HK-2 (cell line): ENCODE results near the gene ACVR1.
"Not testable (repeated sequence)": the region's sequence is repeated elsewhere in the genome, so short reads cannot be mapped to it uniquely, and the experiment has no call there.

Experiments
- DNase-seq: peaks from one replicate; pipeline ENCODE4 v3.0.0-alpha.2; 2018; ENCODE audit not compliant: unreplicated experiment

Gene ACVR1

DNA sequence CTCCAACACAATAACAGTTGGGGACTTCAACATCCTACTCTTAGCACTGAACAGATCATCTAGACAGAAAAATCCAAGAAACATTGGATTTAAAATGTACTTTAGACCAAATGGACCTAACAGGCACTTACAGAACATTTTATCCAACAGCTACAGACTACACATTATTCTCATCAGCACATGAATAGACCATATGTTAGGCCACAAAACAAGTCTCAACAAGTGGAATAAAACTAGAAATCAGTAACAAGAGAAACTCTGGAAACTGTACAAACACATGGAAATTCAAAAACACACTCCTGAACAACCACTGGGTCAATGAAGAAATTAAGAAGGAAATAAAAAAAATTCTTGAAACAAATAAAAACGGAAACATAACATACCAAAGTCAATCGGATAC lies 117.5 kb downstream of the ACVR1 start:
- DNase-seq = no peak

DNA sequence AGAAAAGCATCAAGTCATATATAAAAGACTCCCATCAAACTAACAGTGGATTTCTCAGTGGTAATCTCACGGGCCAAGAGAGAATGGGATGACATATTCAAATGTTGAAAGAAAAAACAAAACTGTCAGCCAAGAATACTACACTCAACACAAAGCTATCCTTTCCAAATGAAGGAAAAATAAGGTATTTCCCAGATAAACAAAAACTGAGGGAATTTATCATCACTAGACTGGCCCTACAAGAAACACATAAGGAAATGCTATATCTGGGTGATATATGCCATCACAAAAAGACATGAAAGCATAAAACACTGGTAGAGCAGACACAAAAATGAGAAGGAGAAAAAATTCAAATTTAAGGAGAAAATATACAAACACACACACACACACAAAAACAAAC lies 118.6 kb downstream of the ACVR1 start:
- DNase-seq = no peak

DNA sequence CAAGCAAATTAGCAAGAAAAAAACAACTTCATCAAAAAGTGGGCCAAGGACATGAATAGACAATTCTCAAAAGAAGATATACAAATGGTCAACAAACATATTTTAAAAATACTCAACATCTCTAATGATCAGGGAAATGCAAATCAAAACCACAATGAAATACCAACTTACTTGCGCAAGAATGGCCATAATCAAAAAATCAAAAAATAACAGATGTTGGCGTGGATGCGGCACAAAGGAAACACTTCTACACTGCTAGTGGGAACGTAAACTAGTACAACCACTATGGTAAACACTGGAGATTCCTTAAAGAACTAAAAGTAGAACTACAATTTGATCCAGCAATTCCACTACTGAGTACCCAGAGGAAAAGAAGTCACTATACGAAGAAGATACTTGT lies 119.7 kb downstream of the ACVR1 start:
- DNase-seq = not testable (repeated sequence)

DNA sequence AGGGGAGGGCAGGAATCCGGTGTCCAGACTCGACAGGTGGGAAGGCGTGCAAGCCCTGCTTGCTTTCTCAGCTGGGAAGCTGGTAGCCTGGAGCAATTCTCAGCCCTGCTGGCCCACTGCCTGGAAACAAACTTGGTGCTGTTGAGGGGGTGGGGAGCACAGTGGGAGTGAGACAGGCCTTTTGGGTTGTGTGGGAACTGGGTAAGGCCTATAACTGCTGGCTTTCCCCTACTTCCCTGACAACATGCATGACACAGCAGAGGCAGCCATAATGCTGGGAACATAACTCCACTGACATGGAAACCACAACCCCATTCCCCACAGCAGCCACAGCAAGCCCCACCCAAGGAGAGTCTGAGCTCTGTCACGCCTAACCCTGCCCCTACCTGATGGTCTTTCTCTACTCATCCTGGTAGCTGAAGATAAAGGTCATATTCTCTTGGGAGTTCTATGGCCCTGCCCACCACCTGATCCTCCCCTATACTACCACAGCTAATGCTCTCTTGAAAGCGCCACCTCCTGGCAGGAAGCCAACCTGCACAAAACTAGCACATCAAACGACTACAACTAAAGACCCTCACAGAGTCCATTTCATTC lies 124.6 kb downstream of the ACVR1 start:
- DNase-seq = peak; percentile 5

DNA sequence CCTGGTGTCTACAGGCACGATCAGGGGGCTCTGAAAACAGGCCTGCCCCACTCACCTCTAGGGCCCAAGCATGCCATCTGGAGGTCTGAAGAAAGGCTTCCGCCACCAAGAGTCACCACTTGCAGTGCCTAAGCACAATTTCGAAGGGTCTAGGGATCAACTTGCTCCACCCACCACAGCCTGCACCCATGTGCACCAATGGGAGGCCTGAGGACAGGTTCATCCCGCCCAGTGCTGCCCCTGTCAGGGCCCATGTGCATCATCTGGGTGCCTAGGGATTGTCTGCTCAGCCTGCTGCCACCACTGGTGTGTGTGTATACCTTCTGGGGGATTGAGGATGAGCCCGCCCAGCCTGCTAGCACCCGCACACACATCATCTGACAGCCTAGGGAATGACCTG lies 126.4 kb downstream of the ACVR1 start:
- no peak for DNase-seq

DNA sequence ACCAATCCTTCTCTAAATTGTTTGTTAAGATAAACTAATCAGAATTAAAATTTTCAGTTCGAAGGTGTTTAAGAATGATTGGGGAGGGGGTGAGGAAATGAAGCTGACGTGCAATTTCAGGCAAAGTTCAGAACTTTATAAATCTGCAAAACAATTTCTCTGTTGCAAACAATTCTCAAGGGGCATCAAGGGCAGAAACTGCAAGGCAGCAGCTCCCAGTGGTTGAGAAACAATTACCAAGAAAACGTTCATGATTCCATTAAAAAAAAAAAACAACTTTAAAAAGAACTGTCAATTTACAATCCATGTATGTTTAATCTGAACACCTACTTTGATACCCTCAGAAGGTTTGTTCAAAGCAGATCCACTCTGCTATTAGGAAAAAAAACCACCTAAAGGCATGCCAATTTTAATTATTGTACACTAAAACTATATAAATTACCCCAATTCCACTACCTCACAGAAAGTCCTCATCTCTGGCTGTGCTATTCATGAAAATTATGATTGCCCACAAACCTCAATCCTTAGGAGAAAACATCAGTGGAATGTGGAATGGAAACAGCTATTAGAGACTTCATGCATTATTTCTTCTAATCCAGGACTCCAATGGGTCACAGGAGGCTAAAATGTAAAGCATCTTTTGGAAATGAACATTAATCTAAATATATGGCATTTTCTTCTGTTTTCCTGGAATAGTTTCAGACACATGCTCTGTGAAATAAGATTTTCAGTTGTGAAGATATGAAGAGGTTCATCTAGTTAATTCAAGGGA lies 127.6 kb downstream of the ACVR1 start:
- DNase-seq = no peak

DNA sequence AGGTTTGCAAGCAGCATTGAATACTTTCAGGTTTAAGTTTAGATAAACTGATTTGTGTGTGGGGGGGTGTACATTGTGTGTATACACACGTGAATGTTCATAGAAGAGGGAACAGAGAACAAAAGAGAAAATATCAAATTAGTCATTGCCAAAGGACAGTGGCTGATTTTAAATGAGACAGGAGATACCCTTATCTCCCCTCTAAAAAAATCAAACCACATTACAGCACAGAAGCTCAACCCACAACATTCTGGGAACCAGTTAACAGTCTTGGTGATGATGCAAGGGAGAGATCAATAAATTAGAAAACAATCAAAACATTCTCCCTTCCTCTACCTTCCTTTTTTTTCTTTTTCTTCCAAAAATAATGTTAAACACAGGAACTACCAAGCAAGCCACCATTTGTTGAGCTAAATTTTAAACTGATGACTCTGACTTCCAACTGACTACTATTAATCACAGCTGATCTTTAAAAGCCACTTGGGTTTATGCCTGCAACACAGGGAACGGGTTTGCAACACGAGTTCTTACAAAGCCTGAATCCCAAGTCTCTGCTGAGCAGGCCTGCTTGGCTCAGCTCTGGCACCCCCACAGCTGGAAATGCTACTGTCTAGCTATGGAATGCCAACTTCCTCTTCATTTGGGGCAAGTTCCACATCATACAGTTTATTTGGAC lies 128.3 kb downstream of the ACVR1 start:
- DNase-seq = peak; percentile 17

DNA sequence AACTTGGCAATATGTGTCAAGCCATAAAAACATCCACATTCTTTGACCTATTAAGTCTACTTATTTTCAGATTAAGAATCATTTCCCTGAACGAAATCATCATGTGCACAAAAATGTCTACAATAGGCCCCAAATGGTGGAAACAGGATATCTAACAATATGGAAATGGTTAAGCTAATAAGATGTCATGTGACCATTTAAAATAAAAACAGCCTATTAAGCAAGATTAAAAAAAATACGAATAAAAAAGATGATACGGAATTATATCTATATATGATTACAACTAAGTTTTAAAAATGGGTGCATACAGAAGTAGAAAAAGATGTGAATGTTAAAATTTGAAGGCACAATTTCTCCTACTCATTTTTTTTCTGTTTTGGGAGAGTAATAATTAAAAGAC lies 128.8 kb downstream of the ACVR1 start:
- no peak for DNase-seq

DNA sequence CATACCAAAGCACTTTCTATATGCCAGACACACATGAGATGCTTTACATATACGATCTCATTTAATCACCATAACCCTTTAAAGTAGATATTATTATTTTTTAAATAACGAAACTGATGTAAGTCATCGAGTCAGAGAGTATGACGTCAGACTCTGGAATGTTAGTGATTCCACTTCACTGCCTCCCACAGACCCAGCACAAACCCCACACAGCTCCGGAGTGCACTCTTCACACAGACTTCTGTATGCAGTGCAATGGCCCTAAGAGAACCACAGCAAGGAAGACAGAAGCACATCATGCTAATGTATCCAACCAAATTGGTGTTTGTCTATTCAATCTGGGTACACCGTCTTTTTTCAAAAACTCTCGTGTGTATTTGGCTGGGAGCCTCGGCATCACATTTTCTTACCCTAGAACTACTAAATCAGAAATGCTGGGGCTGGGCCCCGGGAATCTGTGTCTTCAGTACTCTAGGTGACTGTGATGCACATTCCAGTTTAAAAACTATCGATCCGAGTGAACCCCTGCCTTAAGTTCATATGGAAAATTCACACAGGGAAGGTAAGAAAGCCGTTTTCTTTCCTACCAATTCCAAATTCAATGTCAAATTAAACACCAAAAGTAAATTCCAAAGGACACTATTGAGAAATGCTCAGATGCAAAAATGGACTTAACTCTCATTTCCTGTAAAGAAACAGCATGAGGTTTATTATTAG lies 129.7 kb downstream of the ACVR1 start:
- DNase-seq = peak; percentile 14

DNA sequence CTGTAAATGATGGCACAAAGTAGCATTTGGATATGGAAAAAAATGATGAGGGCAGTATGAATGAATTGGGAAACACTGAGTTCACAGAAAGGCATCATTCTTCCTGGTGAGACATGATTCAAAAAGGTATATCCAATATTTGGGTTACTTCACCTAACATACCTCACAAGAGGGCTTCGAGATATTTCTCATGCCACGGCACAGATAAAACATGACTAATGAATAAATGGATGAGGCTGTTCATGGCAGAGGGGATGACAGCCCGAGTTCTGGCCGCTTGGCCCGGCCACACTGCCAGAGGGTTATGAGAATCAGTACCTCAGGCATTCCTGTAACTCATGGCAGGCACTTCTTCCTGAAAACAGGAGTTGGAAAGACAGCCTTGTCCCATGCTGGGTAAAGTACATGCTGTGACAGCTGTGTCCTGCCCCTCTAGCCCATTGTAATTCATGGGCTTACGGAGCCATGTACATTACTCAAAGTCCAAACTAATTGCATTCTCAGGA lies 131.5 kb downstream of the ACVR1 start:
- no peak for DNase-seq

DNA sequence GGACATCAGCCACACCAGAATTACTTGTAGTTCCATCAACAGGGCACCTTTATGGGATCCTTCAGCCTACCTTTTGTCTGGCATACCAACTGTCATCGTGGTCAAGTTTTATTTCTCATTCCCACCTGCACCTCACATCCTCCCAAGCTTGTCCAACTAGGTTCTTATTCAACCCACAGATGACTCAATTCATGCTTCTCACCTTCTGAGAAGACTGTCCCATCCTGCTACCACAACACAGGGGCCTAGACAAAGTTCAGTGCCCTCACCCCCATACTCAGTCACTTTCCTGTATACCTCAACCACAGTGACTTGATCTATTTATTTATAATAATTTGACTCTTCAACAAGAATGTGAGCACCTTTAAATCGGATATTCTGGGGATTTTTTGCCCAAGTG lies 133.1 kb downstream of the ACVR1 start:
- no peak for DNase-seq

DNA sequence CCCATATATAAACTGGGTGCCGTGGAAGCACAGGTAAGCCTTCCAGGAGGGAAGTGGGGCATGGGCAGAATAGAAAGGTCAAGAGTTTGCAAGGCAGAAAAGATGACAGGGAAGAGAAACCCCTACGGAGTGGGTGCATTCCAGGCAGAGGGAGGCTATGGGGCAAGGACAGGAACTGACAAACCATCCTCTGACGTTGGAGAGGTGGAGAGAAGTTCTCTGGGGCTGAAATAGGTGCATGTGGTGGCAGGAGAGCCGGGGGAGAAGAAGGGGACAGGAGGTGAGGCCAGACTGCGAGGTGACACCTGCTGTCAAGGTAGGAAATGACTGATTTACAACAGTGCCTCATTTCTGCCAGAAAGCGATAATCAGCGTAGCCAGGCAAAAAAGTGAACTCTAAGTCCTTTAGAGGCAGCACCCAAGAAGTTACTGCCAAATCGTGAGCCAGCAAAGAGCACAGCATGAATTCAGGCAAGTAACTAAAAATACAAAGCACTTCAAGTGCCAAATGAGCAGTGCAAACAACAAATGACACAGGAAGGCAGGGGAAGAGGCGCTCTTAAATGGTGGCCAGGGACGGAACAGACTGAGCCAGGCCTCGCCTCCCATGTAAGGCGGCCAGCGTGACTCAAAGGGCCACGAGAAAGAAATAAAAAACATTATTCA lies 134.2 kb downstream of the ACVR1 start:
- DNase-seq = no peak

DNA sequence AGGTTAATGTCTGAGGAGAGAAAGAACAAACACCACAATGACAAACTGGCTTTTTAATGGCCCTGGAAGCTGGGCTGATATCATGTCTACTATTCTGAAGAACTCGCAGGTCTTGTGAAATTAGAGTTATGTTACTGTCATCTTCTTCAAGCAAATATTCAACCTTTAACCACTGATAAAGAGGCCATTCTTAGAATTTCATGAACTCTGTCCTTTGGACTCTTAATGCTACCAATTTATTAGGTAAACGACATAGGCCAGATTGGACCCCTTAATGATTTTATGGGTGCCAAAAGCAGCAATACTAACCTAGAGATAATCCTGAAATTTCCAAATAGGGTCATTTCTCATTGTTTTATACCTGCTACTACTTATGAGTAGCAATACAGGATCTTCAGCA lies 138.5 kb downstream of the ACVR1 start:
- DNase-seq = no peak

DNA sequence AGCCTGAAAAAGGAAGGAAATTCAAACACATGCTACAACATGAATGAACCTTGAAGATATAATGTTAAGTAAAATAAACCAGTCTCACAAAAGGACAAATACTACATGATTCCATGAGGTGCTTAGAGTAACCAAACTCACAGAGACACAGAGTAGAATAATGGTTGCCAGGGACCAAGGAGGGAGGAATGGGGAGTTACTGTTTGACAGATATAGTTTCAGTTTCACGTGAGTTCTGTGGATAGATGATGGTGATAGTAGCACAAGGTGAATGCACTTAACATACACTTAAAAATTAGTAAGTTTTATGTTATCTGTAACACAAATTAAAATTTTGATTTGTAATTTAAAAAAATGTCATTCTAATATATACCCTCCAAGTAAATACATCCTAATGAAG lies 140.6 kb downstream of the ACVR1 start:
- DNase-seq = no peak

DNA sequence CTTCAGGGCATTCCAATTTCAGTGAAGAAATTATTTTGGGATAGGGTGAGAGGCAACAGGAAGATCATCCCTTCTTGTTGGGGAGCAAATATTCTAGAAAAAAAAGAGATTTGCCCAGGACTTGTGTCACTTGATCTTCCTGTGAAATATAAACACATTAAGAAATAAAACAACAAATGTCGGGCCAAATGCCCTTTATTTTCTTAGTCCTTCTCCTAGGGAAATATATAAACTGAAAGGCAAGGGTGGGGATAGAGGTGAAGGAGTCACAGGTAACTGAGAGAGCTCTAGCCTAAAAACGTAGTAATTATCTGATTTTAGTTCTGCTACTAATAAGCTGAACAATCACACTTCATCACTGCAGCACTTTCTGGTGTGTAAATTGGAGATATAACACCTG lies 142.9 kb downstream of the ACVR1 start:
- DNase-seq = no peak

DNA sequence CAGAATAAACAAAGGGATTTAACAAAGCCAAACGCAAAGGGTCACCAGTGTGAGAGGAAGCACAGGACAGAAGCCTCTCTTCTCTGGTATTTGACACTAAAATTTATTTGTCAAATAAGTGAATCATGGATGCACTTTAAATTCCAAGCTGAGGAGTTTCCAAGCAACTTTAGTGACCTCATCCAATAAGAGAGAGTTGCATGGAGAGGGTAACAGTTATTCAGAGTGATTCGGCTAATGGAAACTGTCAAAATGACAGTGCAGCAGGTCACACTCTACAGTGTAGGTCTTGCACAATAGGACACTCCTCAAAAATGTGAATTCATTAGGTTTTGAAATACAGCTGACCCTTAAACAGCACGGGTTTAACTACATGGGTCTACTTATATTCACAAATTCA lies 143.5 kb downstream of the ACVR1 start:
- DNase-seq = no peak

DNA sequence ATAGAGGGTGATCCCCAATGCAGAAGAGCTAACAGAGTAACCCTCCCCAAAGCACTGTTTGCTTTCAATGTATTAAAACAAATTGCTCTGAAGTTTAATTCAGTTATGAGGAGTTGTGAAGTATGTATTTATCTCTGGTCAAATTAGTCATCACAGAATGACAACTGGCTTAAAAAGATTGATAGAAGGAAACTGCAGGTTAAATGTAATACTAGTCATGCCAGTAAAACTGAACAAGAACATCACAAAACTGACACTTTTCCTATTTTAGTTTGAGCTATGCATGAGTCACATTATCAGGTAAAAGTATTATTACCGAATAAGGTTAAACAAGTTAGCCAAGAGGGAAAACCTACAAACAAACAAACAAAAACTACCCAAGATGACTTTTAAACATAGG lies 148.4 kb downstream of the ACVR1 start:
- no peak for DNase-seq

DNA sequence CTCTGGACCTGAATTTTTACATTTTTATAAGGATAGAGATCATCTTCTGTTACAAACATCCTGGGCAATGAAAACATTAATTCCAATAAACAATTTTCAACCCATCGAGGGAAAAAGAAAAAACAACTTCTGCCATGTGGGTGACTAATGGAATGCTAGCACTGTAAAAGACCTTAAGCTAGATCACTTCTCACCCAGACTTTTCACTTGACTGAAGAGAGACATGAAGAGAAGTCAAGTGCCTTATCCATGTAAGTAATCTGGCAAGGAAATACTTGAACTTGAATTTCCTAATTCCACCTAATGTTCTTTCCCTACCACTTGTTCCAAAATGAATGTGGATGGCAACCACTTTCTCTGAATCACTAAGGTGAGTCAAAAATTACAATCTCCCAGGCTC lies 149.2 kb downstream of the ACVR1 start:
- DNase-seq = no peak

DNA sequence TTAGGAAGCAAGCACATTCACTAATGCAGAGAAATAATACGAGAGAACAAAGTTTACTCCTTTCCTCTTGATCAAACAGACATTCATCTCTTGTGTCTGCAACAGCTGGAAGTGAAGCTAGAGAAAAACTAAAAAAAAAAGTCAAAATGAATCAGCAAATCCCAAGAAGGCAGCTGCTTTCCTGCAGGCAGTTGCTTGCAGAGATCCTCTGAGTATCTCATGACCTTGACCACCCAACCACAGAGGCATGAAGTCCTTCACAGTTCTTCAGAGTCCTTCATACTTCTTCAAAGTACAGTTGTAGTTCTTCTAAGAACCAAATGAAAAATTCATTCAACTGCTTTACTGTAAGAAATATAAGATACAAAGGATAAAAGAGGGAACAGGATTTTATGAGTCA lies 150.3 kb downstream of the ACVR1 start:
- no peak for DNase-seq

DNA sequence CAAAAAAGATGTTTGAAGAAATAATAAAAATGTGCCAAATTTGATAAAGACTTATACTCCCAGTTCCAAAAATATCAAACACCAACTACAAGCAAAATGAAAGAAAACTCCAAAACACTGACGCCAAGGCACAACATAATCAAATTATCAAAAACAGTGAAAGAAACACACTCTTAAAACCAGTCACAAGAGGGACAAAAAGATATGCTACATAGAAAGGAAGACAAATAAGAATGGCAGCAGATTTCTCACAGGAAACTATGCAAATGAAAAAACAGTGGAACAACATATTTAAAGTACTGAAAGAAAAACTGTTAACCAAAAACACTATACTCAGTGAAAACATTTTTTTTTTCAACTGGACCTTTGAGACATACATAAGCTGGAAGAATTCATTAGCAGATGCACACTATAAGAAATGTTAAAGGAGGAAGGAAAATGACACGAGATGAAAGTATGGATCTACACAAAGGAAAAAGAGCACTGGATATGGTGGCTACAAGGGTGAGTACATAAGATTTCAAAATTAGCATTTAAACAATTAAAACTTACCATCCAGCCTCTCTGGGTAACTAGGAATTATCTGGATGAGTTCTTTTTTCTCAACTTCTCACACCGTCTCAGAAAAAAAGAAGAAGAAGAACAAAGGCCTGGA lies 153.4 kb downstream of the ACVR1 start:
- no peak for DNase-seq

DNA sequence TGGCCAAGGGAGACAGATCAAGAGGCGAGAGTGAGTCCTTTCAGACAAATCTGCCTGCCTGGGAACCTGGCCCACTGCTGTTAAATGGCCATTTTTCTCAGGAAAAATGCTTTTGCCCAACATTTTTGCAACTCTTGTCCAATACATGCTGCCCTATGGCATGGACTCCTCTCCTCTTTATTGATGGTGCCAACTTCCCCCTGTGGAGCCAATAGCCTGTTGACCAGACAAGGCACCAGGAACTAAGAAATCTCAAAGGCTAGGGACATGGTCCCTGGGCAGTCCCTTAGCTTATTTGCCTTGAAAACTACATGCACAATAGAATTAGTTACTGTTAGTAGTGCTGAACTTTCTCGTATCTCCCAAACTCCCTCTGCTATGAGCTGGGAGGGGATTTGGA lies 155.6 kb downstream of the ACVR1 start:
- no peak for DNase-seq
